HepG2 (cell line): ENCODE results near the gene MLLT10. TPM values are rescaled to one million over a fixed set of nuclear protein-coding genes. Genes with fewer than 3 reads are reported as not detected.

ENCODE experiments used
- ERF ChIP-seq: IDR thresholded peaks from 2 replicates; pipeline ENCODE4 v1.6.1; 2018; ENCODE audit warnings: missing biosample characterization, missing genetic modification reagents
- HNRNPLL ChIP-seq: fragments of 200-400 bp; formaldehyde crosslinking; IDR thresholded peaks from 2 replicates; pipeline ENCODE4 v1.6.1; 2017; ENCODE audit warnings: mild to moderate bottlenecking, low read depth, low read length; ENCODE audit not compliant: poor library complexity, severe bottlenecking
- MAFG ChIP-seq: sonication (generic); formaldehyde crosslinking; IDR thresholded peaks from 2 replicates; pipeline ENCODE4 v1.5.1; 2020; ENCODE audit warnings: mild to moderate bottlenecking, missing genetic modification reagents
- MTERF4 ChIP-seq: sonication (generic); formaldehyde crosslinking; IDR thresholded peaks from 2 replicates; pipeline ENCODE4 v1.8.0; 2023; ENCODE audit warnings: mild to moderate bottlenecking, missing genetic modification reagents
- SP2 ChIP-seq: sonication (generic); formaldehyde crosslinking; IDR thresholded peaks from 2 replicates; pipeline ENCODE4 v1.5.1; 2020; ENCODE audit warnings: mild to moderate bottlenecking, missing genetic modification reagents
- WIZ ChIP-seq: sonication (generic); formaldehyde crosslinking; IDR thresholded peaks from 2 replicates; pipeline ENCODE4 v1.5.1; 2020; ENCODE audit warnings: mild to moderate bottlenecking, missing genetic modification reagents
- ZNF232 ChIP-seq: sonication (generic); formaldehyde crosslinking; IDR thresholded peaks from 2 replicates; pipeline ENCODE4 v1.4.0; 2020; ENCODE audit warnings: missing genetic modification reagents, borderline replicate concordance
- ZNF274 ChIP-seq: sonication (generic); formaldehyde crosslinking; IDR thresholded peaks from 2 replicates; pipeline ENCODE4 v1.5.1; 2020; ENCODE audit warnings: mild to moderate bottlenecking, missing genetic modification reagents
- ZNF512B ChIP-seq: sonication (generic); formaldehyde crosslinking; IDR thresholded peaks from 2 replicates; pipeline ENCODE4 v1.5.1; 2020; ENCODE audit warnings: missing genetic modification reagents, mild to moderate bottlenecking, borderline replicate concordance
- ZNF552 ChIP-seq: sonication (generic); formaldehyde crosslinking; IDR thresholded peaks from 2 replicates; pipeline ENCODE4 v1.9.0; 2022; ENCODE audit warnings: missing genetic modification reagents, mild to moderate bottlenecking, borderline replicate concordance
- polyA plus RNA-seq, 8 experiments: library from polyadenylated mRNA; depleted of rRNA in 3 of 8; stranded (reverse) in 7 of 8; unstranded in 1 of 8; fragments of >200 nt; fragmentation: Illumina TruSeq in 4 of 8; extraction: Trizol in 4 of 8; gene quantifications; 2 replicates each; pipeline versions ENCODE4 v1.2.1 to v1.2.3, GENCODE V29; 2011 to 2016; ENCODE audit warnings: low read depth in 4 of 8, missing spikeins in 1 of 8, mixed read lengths in 1 of 8; ENCODE audit not compliant: insufficient read depth in 1 of 8
- total RNA-seq, 5 experiments: library from RNA; depleted of rRNA; stranded (reverse); fragments of >200 nt; fragmentation: Illumina TruSeq; extraction: Trizol; gene quantifications; 2 replicates each; pipeline ENCODE4 v1.2.3, GENCODE V29; 2016; ENCODE audit warnings: low read depth in 1 of 5
- TF ChIP-seq, protein P1 (sequence below), 2 experiments: sonication (generic) in 1 of 2; formaldehyde crosslinking in 1 of 2; IDR thresholded peaks; 2 replicates each; pipeline versions ENCODE4 v1.4.0 to v1.6.1; 2018 to 2020; ENCODE audit warnings: missing genetic modification reagents in 2 of 2, borderline replicate concordance in 1 of 2, low read depth in 1 of 2, mild to moderate bottlenecking in 1 of 2, missing biosample characterization in 1 of 2
- TF ChIP-seq, protein P2 (sequence below), 2 experiments: sonication (generic) in 1 of 2; formaldehyde crosslinking in 1 of 2; IDR thresholded peaks; 2 replicates each; pipeline versions ENCODE4 v1.5.1 to v1.6.1; 2011 to 2020; ENCODE audit warnings: borderline replicate concordance in 1 of 2, low read depth in 1 of 2, low read length in 1 of 2, mild to moderate bottlenecking in 1 of 2, missing genetic modification reagents in 1 of 2, moderate library complexity in 1 of 2
- TF ChIP-seq, protein P3 (sequence below): sonication (generic); formaldehyde crosslinking; IDR thresholded peaks from 2 replicates; pipeline ENCODE4 v1.4.0; 2020; ENCODE audit warnings: missing genetic modification reagents, borderline replicate concordance

The MLLT10 gene
- total and polyA plus RNA-seq, 2 of the 13 experiments (the other 11 are each of a cell fraction or from before 2014, with no cell fraction given), result 51.3 to 84.1 TPM

DNA sequence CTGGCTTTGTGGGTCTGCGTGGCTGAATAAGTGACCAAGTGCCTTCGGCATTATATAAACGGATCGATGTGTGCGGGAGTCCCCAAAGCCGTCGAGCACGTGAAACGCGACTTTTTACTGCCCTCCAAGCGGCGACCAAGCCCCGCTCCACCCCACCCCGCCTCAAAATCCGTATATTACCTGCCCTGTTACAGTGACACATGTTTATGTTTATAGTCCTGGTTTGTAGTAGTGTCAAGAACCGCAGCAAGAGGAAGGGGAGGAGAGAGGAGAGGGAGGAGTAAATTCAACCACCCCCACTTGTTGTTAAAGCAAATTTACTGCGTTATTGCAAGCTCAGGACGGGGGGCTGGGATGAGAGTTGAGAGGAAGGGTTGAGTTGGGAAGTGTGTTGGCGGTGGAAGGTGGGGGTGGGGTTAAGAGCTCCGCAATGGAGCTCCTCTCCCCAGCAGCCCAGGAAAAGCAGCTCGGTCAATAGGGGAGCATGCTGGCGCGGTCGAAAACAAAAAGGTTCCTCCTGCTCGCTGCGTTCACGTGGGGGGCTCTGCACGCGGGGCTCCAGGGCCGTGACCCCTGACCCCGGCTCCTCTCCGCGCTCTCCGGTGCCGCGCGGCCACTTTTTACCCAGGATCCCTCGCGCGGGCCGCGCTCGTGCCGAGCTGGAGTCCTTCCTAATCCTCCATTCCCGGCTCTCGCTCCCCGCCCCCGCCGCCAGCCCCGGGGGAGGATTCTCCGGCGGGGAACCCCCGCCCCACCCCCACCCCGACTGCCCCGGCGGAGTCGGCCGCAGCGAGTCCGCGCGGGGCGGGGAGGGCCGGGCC lies 8.5 kb upstream of the MLLT10 start, which contains the start of gene SKIDA1 (continued):
- TF ChIP-seq, protein P1, sequence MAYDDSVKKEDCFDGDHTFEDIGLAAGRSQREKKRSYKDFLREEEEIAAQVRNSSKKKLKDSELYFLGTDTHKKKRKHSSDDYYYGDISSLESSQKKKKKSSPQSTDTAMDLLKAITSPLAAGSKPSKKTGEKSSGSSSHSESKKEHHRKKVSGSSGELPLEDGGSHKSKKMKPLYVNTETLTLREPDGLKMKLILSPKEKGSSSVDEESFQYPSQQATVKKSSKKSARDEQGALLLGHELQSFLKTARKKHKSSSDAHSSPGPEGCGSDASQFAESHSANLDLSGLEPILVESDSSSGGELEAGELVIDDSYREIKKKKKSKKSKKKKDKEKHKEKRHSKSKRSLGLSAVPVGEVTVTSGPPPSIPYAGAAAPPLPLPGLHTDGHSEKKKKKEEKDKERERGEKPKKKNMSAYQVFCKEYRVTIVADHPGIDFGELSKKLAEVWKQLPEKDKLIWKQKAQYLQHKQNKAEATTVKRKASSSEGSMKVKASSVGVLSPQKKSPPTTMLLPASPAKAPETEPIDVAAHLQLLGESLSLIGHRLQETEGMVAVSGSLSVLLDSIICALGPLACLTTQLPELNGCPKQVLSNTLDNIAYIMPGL (CRISPR knock-in tag; IDR thresholded peaks at IDR 0.05; ENCODE audit: borderline replicate concordance in 1 of 2, low read depth in 1 of 2), result peak; percentile 26 to 61; a peak in 2 of 4 replicates
- TF ChIP-seq, protein P2, sequence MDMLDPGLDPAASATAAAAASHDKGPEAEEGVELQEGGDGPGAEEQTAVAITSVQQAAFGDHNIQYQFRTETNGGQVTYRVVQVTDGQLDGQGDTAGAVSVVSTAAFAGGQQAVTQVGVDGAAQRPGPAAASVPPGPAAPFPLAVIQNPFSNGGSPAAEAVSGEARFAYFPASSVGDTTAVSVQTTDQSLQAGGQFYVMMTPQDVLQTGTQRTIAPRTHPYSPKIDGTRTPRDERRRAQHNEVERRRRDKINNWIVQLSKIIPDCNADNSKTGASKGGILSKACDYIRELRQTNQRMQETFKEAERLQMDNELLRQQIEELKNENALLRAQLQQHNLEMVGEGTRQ (IDR thresholded peaks at IDR 0.05; ENCODE audit: low read depth, low read length), result peak; percentile 56; the same call in 1 of the 2 replicates
- TF ChIP-seq, protein P2 (CRISPR knock-in tag; IDR thresholded peaks at IDR 0.05; ENCODE audit: borderline replicate concordance), result peak; percentile 79; the same call in 1 of the 2 replicates
- peak; percentile 74 for TF ChIP-seq HNRNPLL
- peak; percentile 59; the same call in 1 of the 2 replicates for TF ChIP-seq ZNF552
- peak; percentile 45; the same call in 1 of the 2 replicates for TF ChIP-seq ZNF512B (CRISPR knock-in tag)
- TF ChIP-seq ZNF274 (CRISPR knock-in tag), result peak; percentile 79; the same call in 1 of the 2 replicates
- no peak for TF ChIP-seq SP2 (CRISPR knock-in tag)
- TF ChIP-seq WIZ (CRISPR knock-in tag), result 0 out of 2 replicates have a peak, but pooled peaks have one; percentile 70
- TF ChIP-seq MTERF4 (CRISPR knock-in tag), result peak; percentile 92
- peak; percentile 91 for TF ChIP-seq ERF (CRISPR knock-in tag)
- TF ChIP-seq, protein P3, sequence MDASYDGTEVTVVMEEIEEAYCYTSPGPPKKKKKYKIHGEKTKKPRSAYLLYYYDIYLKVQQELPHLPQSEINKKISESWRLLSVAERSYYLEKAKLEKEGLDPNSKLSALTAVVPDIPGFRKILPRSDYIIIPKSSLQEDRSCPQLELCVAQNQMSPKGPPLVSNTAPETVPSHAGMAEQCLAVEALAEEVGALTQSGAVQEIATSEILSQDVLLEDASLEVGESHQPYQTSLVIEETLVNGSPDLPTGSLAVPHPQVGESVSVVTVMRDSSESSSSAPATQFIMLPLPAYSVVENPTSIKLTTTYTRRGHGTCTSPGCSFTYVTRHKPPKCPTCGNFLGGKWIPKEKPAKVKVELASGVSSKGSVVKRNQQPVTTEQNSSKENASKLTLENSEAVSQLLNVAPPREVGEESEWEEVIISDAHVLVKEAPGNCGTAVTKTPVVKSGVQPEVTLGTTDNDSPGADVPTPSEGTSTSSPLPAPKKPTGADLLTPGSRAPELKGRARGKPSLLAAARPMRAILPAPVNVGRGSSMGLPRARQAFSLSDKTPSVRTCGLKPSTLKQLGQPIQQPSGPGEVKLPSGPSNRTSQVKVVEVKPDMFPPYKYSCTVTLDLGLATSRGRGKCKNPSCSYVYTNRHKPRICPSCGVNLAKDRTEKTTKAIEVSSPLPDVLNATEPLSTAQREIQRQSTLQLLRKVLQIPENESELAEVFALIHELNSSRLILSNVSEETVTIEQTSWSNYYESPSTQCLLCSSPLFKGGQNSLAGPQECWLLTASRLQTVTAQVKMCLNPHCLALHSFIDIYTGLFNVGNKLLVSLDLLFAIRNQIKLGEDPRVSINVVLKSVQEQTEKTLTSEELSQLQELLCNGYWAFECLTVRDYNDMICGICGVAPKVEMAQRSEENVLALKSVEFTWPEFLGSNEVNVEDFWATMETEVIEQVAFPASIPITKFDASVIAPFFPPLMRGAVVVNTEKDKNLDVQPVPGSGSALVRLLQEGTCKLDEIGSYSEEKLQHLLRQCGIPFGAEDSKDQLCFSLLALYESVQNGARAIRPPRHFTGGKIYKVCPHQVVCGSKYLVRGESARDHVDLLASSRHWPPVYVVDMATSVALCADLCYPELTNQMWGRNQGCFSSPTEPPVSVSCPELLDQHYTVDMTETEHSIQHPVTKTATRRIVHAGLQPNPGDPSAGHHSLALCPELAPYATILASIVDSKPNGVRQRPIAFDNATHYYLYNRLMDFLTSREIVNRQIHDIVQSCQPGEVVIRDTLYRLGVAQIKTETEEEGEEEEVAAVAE (CRISPR knock-in tag), result peak; percentile 53; the same call in 1 of the 2 replicates
- peak; percentile 2; the same call in 1 of the 2 replicates for TF ChIP-seq ZNF232 (CRISPR knock-in tag)
- TF ChIP-seq MAFG, result no peak
